Activated CD4-positive, alpha-beta T cell treated with anti-CD3 and anti-CD28 coated beads for 48 hours (primary cell): Measurements from ENCODE around the gene TMEM86B.
"Not testable (repeated sequence)": the region's sequence is repeated elsewhere in the genome, so short reads cannot be mapped to it uniquely, and the experiment has no call there.

Source experiments
- DNase-seq: peaks from one replicate; pipeline ENCODE4 v3.0.0-alpha.2; 2020

The TMEM86B gene

GRCh38 chr19:55216461-55217198 is 11.9 kb downstream of the TMEM86B start:
- DNase-seq: peak; percentile 80

DNA sequence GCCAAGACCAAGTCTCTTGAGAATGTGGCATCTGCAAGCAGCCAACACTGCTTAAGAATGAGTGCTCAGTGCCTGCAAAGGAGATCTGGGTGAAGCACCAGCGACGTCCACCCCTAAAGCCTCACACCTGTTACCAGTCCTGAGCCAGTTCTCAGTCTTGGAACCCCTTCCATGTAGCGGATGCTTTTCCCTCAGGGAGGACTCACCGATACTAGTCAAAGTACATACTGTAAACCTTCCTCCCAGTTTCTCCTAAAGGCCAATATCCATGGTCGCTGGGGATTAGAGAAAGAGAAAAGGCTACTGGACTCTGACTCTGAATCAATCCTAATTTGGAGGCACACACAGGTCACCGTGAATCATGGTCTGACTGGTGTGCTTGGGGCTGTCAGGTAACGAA is 15.0 kb downstream of the TMEM86B start:
- DNase-seq: no peak

GRCh38 chr19:55212447-55212846 is 16.1 kb downstream of the TMEM86B start:
- DNase-seq: peak; percentile 76

- no peak for DNase-seq
Measured at GRCh38 chr19:55209693-55210472, 18.7 kb downstream of the TMEM86B start.

DNA sequence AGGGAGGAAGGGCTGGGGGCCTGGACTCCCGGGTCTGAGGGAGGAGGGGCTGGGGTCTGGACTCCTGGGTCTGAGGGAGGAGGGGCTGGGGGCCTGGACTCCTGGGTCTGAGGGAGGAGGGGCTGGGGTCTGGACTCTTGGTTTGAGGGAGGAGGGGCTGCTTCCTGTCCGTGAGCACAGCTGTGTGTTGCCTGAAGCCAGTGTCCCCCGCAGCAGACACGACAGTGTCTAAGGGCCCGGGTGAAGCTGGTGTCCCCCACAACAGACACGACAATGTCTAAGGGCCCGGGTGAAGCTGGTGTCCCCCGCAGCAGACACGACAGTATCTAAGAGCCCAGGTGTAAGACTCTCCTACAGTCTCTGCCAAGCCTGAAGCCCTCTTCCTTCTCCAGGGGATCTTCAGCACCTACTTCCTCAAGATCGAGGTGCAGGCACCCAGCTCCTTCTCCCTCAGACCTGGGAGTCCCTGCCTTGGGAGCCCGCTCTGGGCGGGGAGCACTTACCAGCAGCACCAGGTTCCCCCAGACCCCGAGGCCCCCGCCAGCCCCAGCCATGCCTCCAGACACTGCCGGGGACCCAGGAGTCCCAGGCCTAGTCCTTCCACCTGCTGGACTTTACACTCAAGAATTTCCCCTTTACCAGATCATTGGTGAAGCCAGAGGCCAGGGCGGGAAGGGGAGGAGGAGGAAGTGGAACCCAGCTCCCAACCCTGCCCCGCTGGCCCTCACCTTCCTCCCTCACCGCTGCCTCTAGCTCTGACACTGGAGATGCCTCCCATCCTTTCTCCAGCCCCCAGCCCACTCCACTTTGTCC is 19.5 kb downstream of the TMEM86B start, which contains the start of gene PTPRH:
Gene PTPRH, minus strand, starts transcription at position 622 of the 813 bp plus-strand sequence. Its CDS starts 68 bp downstream, at position 554.
- no peak for DNase-seq

- DNase-seq: peak; percentile 76
Measured at GRCh38 chr19:55206664-55207500, 21.7 kb downstream of the TMEM86B start.

- not testable (repeated sequence) for DNase-seq
Measured at GRCh38 chr19:55202199-55202598, 26.4 kb downstream of the TMEM86B start.

DNA sequence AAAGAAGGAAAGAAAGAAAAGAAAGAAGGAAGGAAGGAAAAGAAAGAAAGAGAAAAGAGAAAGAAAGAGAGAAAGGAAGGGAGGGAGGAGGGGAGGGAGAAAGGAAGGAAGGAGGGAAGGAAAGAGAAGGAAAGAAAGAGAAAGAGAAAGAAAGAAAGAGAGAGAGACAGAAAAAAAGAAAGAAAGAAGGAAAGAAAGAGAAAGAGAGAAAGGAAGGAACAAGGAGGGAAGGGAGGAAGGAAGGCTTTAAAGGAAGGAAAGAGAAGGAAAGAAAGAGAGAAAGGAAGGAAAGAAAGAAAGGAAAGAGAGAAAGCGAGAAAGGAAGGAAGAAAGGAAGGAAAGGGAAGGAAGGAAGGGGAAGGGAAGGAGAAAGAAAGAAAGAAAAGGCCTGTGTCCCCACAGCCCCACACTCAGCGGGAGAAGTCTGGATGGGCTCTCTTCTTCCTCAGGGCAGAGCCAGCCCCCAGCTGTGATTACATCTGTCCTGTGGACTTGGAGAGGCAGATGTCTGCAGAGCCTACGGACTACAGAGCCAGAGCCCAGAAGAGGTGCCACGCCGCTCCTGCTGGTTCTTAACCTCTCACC is 28.9 kb downstream of the TMEM86B start:
- DNase-seq: no peak

GRCh38 chr19:55198651-55199050 is 29.9 kb downstream of the TMEM86B start:
- no peak for DNase-seq

GRCh38 chr19:55197528-55197927 is 31.0 kb downstream of the TMEM86B start:
- no peak for DNase-seq

- DNase-seq: no peak
Measured at GRCh38 chr19:55196803-55197202, 31.8 kb downstream of the TMEM86B start.

- DNase-seq: no peak
Measured at GRCh38 chr19:55193481-55193880, 35.1 kb downstream of the TMEM86B start.

DNA sequence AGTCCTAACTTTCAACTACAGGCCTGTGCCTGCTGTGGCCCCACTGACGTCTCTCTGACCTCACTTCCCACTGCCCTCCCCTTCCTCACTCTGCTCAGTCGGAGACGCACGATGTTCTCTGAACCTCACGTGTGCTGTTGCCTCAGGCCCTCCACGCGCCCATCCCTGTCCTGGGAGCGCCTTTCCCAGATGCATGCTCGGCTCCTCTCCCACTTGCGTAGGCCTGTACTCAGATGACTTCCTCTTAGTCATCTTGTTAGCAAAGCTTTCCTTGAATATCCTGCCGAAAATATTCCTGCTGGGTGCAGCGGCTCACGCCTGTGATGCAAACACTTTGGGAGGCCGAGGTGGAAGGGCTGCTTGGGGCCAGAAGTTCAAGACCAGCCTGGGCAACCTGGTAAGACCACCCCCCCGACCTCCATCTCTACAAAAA is 39.1 kb downstream of the TMEM86B start:
- no peak for DNase-seq

DNA sequence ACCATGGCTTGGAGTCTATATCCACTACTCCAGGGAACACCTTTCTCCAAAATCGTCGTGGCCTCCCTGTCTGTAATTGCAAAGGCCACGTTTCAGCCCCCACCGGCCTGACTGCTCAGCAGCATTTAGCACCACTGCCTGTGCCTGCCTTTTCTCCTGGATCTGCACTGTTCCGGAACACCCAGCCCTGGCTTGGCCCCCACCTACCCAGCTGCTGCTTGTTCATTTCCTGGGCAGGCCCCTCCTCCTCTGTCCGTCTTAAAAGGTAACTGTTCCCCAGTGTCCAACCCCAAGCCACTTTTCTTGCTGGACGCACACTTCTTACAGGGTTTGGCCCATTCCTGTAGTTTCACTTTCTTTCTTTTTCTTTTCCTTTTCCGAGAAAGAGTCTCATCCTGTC is 39.9 kb downstream of the TMEM86B start:
- DNase-seq: no peak

GRCh38 chr19:55186080-55186479 is 42.5 kb downstream of the TMEM86B start:
- DNase-seq: no peak

DNA sequence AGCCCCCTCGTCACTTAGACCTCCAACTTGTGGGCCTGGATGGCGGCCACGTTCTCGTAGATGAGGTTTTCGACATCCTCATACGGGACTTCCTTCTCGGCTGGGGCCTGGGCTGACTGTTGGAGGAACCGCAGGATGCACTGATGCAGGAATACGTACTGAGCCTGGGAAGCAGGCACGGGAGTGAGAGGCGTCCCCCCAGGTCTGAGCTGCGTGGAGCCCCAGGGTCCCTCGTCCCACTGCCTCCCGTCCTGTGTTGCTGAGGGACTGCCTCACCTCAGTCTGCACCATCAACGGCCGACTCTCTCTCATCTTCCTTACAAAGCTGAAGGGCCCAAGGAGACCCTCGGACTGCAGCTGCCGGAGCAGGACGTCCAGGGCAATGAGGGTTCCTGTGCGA is 46.8 kb downstream of the TMEM86B start:
- no peak for DNase-seq

DNA sequence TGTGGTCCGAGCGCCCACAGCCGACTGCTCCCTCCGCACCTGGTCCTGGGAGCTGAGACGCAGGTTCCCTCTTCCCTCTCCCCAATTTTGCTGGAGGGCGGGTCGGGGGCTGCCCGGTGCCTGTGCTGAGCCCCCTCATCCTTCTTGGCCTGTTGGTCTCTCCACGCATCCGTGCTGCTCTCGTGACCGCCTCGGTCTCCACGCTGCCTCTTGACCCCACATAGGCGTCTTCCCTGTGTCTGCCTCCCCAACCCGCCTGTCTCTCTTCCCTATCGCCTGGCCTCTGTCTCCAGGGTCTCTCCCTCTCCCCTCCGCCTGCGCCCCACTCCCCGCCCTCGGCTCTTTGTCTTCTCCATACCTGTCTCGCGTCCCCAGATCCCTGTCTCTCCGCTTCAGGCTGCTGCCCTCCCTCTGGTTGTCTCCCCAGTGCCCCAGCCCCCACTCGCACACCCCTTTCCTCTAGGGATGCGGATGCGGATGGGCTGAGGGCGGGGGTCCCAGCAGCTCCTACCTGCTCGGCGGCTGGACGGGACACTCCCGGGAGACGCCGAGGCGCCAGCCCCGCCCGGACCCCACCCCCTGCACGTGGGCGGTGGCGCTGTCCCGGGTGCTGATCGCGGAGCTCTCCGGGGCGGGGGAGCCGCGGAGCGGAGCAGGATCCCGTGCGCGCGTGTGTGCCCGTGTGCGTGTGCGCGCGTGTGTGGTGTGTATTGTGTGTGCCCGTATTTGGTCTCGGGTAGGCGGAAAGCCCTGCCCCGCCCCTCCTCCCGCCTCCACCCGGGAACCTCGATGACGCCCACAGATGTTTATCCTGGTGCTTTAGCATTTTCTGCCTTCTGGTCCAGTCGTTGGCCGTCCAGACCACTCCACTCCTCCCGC is 48.7 kb downstream of the TMEM86B start, which contains the start of gene SYT5:
Gene SYT5, minus strand, starts transcription at position 684 of the 879 bp plus-strand sequence. CDS start 1,248 bp downstream, outside the sequence.
- DNase-seq: peak; percentile 70

DNA sequence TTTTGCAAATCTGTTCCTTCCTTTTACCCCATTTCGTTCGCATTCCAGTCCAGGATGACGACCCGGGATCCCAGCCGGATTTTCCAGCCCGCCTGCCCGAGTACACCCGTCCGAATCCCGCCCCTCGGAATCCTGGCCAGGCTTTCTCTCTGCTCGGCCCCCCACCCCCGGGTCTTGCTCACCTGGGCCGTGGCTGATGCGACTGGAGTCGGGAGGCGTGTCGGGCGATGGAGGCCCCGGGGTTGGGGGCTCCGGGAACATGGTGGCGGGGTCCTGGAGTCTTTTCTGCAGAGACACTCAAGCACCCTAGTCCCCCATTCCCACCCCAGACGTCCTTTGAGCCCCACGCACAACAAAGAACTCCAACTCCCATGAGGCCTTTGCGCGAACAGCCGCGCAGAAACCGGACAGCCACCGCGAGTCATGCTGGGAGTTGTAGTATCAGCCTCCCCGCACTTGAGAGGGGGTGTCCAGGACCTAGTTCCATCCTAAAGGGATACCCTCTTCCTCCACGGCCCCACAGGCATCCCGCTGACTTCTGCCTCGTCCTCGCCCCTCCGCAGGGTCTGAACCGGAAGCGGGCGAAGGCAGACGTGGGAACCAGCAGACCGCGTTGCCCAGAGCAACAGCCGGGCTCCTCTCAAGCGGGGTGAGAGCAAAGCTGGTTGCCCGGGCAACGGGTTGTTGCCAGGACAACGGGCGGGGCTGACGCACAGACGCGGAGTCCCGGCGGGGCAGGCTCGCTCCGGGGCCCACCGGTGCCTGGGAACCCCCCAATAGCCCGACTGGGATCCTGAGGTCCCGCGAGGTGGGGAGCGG is 49.6 kb downstream of the TMEM86B start:
- peak; percentile 93 for DNase-seq
